ENCODE measurements around the gene ZFR2.

GRCh38 chr19:3783660-3784584 lies 84.9 kb downstream of the ZFR2 start:
- TF ChIP-seq POLR2A (IDR thresholded peaks at IDR 0.05) (no peak), CTCF (IDR thresholded peaks at IDR 0.05) (no peak), EP300 (IDR thresholded peaks at IDR 0.05) (no peak)

Measured in tibial nerve (tissue), 4 donors.